ENCODE results near the gene OBSCN.

OBSCN gene

GRCh38 chr1:228371741-228372182 is 163.9 kb downstream of the OBSCN start:
- H3K27ac ChIP-seq = no peak overlapping the region

GRCh38 chr1:228372183-228373003 is 164.5 kb downstream of the OBSCN start:
- H3K27ac ChIP-seq = no peak overlapping the region
- TF ChIP-seq CTCF (conservative IDR thresholded peaks at IDR 0.05) = no peak

More at GRCh38 chr1:228371741-228372182, 163.9 kb downstream of the OBSCN start:
- no peak for TF ChIP-seq CTCF (conservative IDR thresholded peaks at IDR 0.05)

GRCh38 chr1:228373004-228373680 is 165.3 kb downstream of the OBSCN start:
- no peak overlapping the region for H3K27ac ChIP-seq
- TF ChIP-seq CTCF (conservative IDR thresholded peaks at IDR 0.05) = no peak

- no peak overlapping the region for H3K27ac ChIP-seq
Observed at GRCh38 chr1:228373681-228374571, 166.1 kb downstream of the OBSCN start.

GRCh38 chr1:228374711-228375577 is 167.1 kb downstream of the OBSCN start:
- TF ChIP-seq CTCF (conservative IDR thresholded peaks at IDR 0.05) = no peak
- no peak overlapping the region for H3K27ac ChIP-seq

More at GRCh38 chr1:228373681-228374571, 166.1 kb downstream of the OBSCN start:
- TF ChIP-seq CTCF (conservative IDR thresholded peaks at IDR 0.05) = no peak

- H3K27ac ChIP-seq = no peak overlapping the region
- TF ChIP-seq CTCF (conservative IDR thresholded peaks at IDR 0.05) = no peak
Observed at GRCh38 chr1:228375578-228376261, 167.9 kb downstream of the OBSCN start.

All from VCaP (cell line).